OCI-LY1 (cell line): ENCODE data around the gene KRT75.

Experiments used
- H2AFZ ChIP-seq: fragments of 200-600 bp; sonication (generic), shearing (Covaris generic); 2 replicates; pipeline ENCODE4 v1.6.0; 2014; ENCODE audit warnings: antibody characterized with exemption, mild to moderate bottlenecking, low read length
- H3F3A ChIP-seq: fragments of 200-600 bp; sonication (generic), shearing (Covaris generic); 2 replicates; pipeline ENCODE4 v1.6.0; 2014; ENCODE audit warnings: mild to moderate bottlenecking, antibody characterized with exemption, low read length, moderate library complexity; ENCODE audit not compliant: insufficient read depth
- H3K27ac ChIP-seq: fragments of 200-600 bp; sonication (generic); 2 replicates; pipeline ENCODE4 v1.5.1; 2014; ENCODE audit warnings: low read length, mixed run types, mild to moderate bottlenecking, low read depth; ENCODE audit not compliant: poor library complexity, severe bottlenecking
- H3K27me3 ChIP-seq: fragments of 200-600 bp; sonication (generic); 2 replicates; pipeline ENCODE4 v1.6.0; 2014; ENCODE audit warnings: antibody characterized with exemption, mild to moderate bottlenecking, low read length, moderate library complexity; ENCODE audit not compliant: insufficient read depth
- H3K36me3 ChIP-seq: fragments of 200-600 bp; sonication (generic); 2 replicates; pipeline ENCODE4 v1.6.1; 2014; ENCODE audit warnings: mild to moderate bottlenecking, antibody characterized with exemption, low read length, moderate library complexity, mixed read lengths; ENCODE audit not compliant: insufficient read depth
- H3K4me1 ChIP-seq: fragments of 200-600 bp; sonication (generic); 2 replicates; pipeline ENCODE4 v1.5.1; 2014; ENCODE audit warnings: mild to moderate bottlenecking, low read length, moderate library complexity; ENCODE audit not compliant: insufficient read depth, severe bottlenecking
- H3K4me2 ChIP-seq: fragments of 200-600 bp; sonication (generic), shearing (Covaris generic); 2 replicates; pipeline ENCODE4 v1.6.1; 2014; ENCODE audit warnings: low read length
- H3K4me3 ChIP-seq: fragments of 200-600 bp; sonication (generic); 2 replicates; pipeline ENCODE4 v1.5.1; 2014; ENCODE audit warnings: low read length, low read depth, mild to moderate bottlenecking, mixed read lengths; ENCODE audit not compliant: poor library complexity, severe bottlenecking
- H3K79me2 ChIP-seq: fragments of 200-600 bp; shearing (Covaris generic); 2 replicates; pipeline ENCODE4 v1.6.1; 2016; ENCODE audit warnings: mixed run types, low read length, mixed read lengths; ENCODE audit not compliant: insufficient read depth
- H3K9ac ChIP-seq: fragments of 200-600 bp; sonication (generic), shearing (Covaris generic); 2 replicates; pipeline ENCODE4 v1.6.1; 2014; ENCODE audit warnings: mild to moderate bottlenecking, low read length, mixed read lengths
- H3K9me2 ChIP-seq: fragments of 200-600 bp; sonication (generic), shearing (Covaris generic); 2 replicates; pipeline ENCODE4 v1.6.1; 2014; ENCODE audit warnings: low read depth, mild to moderate bottlenecking, low read length, mixed read lengths
- H3K9me3 ChIP-seq: fragments of 200-600 bp; shearing (Covaris generic); 2 replicates; pipeline ENCODE4 v1.6.1; 2014; ENCODE audit warnings: low read length, mixed read lengths
- H4K20me1 ChIP-seq: fragments of 200-600 bp; sonication (generic), shearing (Covaris generic); 2 replicates; pipeline ENCODE4 v1.6.0; 2016; ENCODE audit warnings: mild to moderate bottlenecking, low read length; ENCODE audit not compliant: insufficient read depth
- CTCF ChIP-seq: fragments of 200-600 bp; sonication (generic), shearing (Covaris generic); IDR thresholded peaks from 2 replicates; pipeline ENCODE4 v1.5.1; 2017; ENCODE audit warnings: mild to moderate bottlenecking, antibody characterized with exemption, low read length, moderate library complexity, mixed read lengths
- EZH2 ChIP-seq: fragments of 200-600 bp; sonication (generic), shearing (Covaris generic); IDR thresholded peaks from 2 replicates; pipeline ENCODE4 v1.8.0; 2017; ENCODE audit warnings: borderline replicate concordance, mixed run types, mild to moderate bottlenecking, antibody characterized with exemption, low read length, moderate library complexity, mixed read lengths

The KRT75 gene

DNA sequence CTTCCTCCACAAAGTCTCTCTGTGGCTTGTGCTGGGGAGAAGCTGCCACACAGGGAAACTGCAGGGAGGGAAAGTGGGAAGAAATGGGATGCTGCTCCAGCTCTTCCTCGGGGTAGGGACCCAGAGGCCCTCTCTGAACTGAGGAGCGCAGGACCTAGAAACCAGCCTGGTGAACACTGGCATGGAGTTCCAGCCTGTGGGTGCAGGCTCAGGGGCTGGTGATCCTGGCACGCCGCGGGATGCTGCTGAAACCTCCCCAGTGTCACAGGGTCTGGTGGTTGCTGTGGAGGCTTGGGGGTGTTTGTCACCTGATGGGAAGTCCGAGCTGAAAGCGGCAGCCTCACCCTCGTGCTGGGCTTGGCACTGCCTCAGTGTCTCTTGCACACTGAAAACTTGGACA lies 5.2 kb upstream of the KRT75 start:
- H3K9ac ChIP-seq = no peak overlapping the region
- no peak overlapping the region for H3K4me2 ChIP-seq
- H3K79me2 ChIP-seq = no peaks in the 10 kb centered on the region
- no peaks in the 10 kb centered on the region for H3K9me3 ChIP-seq
- H3K36me3 ChIP-seq = no peaks in the 10 kb centered on the region
- no peak overlapping the region for H3K4me3 ChIP-seq
- no peak overlapping the region for H2AFZ ChIP-seq
- TF ChIP-seq EZH2 (no peak), CTCF (no peak)
- H3K27me3 ChIP-seq = peaks cover 3% of the 10 kb centered on the region
- H3K4me1 ChIP-seq = no peaks in the 10 kb centered on the region
- H3F3A ChIP-seq = no peaks in the 10 kb centered on the region
- H3K9me2 ChIP-seq = no peaks in the 10 kb centered on the region
- H4K20me1 ChIP-seq = no peaks in the 10 kb centered on the region
- H3K27ac ChIP-seq = no peak overlapping the region

DNA sequence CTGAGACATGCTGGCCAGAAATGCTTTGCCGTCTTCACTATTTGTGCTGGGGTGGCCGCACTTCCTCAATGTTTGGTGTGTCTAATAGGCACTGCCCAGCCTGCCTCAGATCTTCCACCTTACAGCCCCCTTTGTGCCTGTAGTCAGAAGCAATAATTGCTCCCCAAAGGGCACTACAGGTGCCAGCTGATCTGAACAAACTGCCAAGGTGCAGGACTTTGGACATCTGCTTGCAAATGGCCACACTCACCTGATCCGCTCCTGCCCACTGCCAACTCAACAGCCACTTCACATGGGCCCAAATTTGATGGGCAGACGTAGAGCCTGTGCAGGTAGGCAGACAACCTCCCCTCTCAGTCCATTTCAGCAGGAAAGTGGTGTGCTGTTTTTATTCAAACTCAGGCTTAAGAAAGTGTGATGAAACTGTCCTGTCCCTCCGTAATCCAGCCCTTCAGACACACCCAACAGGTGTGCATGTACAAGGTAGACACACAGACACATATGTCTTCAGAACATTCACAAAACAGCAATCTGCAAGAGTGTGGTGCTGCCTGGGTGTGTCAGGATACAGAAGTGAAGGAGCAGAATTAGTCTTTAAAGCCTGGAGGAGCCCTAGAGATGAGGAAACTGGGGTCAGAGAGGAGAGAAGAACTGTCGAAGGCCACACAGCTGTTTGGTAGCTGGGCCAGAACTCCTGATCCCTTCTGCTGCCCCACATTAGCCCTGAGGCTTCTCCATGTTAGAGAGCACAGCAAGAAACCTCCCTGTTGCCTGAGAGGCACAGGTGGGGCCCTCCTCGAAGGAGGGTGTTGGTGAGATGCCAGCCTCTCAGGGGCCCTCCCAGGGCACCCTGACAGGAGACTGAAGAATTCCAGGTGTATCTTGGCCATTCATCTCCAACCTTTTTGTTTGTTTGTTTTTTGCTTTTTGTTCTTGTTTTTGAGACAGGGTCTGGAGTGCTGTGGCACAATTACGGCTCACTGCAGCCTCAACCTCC lies 4.4 kb upstream of the KRT75 start:
- H4K20me1 ChIP-seq = no peaks in the 10 kb centered on the region
- no peak overlapping the region for H2AFZ ChIP-seq
- H3K4me2 ChIP-seq = no peak overlapping the region
- no peaks in the 10 kb centered on the region for H3K9me3 ChIP-seq
- H3K4me1 ChIP-seq = no peaks in the 10 kb centered on the region
- H3K9me2 ChIP-seq = no peaks in the 10 kb centered on the region
- H3F3A ChIP-seq = no peaks in the 10 kb centered on the region
- no peak overlapping the region for H3K9ac ChIP-seq
- no peak for TF ChIP-seq EZH2
- no peak for TF ChIP-seq CTCF
- peaks cover 3% of the 10 kb centered on the region for H3K27me3 ChIP-seq
- no peak overlapping the region for H3K4me3 ChIP-seq
- H3K27ac ChIP-seq = no peak overlapping the region
- H3K36me3 ChIP-seq = no peaks in the 10 kb centered on the region
- H3K79me2 ChIP-seq = no peaks in the 10 kb centered on the region

- no peak overlapping the region for H2AFZ ChIP-seq
- H3K27me3 ChIP-seq = no peaks in the 10 kb centered on the region; the same call in 1 of the 2 replicates
- no peaks in the 10 kb centered on the region for H4K20me1 ChIP-seq
- no peak for TF ChIP-seq CTCF
- no peak for TF ChIP-seq EZH2
- H3K9me3 ChIP-seq = no peaks in the 10 kb centered on the region
- no peaks in the 10 kb centered on the region for H3K36me3 ChIP-seq
- no peak overlapping the region for H3K4me3 ChIP-seq
- no peaks in the 10 kb centered on the region for H3K4me1 ChIP-seq
- no peaks in the 10 kb centered on the region for H3K79me2 ChIP-seq
- H3K9me2 ChIP-seq = no peaks in the 10 kb centered on the region
- H3F3A ChIP-seq = no peaks in the 10 kb centered on the region
- H3K9ac ChIP-seq = no peak overlapping the region
- H3K4me2 ChIP-seq = no peak overlapping the region
- no peak overlapping the region for H3K27ac ChIP-seq
Measured at GRCh38 chr12:52437508-52437907, 3.3 kb upstream of the KRT75 start.
